K562 (cell line): ENCODE data around the gene B3GALT6. TPM values are rescaled to one million over a fixed set of nuclear protein-coding genes. Genes with fewer than 3 reads are reported as not detected.

Experiments
- ATAC-seq: fragments of 200-7000 bp; cut with Tn5 transposase; 3 replicates; pipeline ENCODE4 v1.9.1; 2020; ENCODE audit warnings: moderate library complexity
- BruUV-seq: library from RNA; stranded (reverse); fragments of 400-500 nt; replicated peaks from 2 replicates; lab custom pipeline; 2021; lab: Mats Ljungman, UMichigan
- CTCF ChIA-PET: fragments of 300-600 bp; formaldehyde crosslinking; extraction: SDS; loops from one replicate; lab custom pipeline; 2021; ENCODE audit warnings: low intra/inter-chr PET ratio; lab: Yijun Ruan, JAX
- POLR2A ChIA-PET: fragments of 300-600, 350-650 bp; sonication (Branson Sonifier 250); formaldehyde crosslinking; extraction: SDS; loops from one replicate; lab custom pipeline; 2021; ENCODE audit warnings: antibody characterized with exemption, inconsistent platforms; lab: Yijun Ruan, JAX
- DNase-seq, 4 experiments: peaks; one replicate each; pipeline versions ENCODE4 v3.0.0 to v3.0.0-alpha.2; 2011 to 2018; ENCODE audit warnings: low spot score in 3 of 4, mixed read lengths in 3 of 4; ENCODE audit errors: extremely low read depth in 1 of 4
- FAIRE-seq: peaks from 2 replicates; lab custom pipeline; 2011; peaks lifted over from hg19 to GRCh38; lab: Jason Lieb, UNC
- H2AFZ ChIP-seq: 2 replicates; pipeline ENCODE4 v1.6.0; 2011; ENCODE audit warnings: low read depth, low read length, control low read depth, inconsistent platforms
- H3K27ac ChIP-seq: fragments of 200-600 bp; 3 replicates; pipeline ENCODE4 v1.8.0; 2011; ENCODE audit warnings: low read depth, mild to moderate bottlenecking, control low read depth, inconsistent platforms, low read length, moderate library complexity, mixed read lengths; ENCODE audit errors: extremely low read depth
- H3K27me3 ChIP-seq, 2 experiments: fragments of 300-600 bp in 1 of 2; 2 replicates in 1 of 2; 3 replicates in 1 of 2; pipeline versions ENCODE4 v1.6.0 to v1.8.0; 2011; ENCODE audit warnings: inconsistent platforms in 2 of 2, low read length in 2 of 2, mild to moderate bottlenecking in 1 of 2, mixed read lengths in 1 of 2, moderate library complexity in 1 of 2; ENCODE audit not compliant: control insufficient read depth in 2 of 2, insufficient read depth in 2 of 2
- H3K36me3 ChIP-seq: fragments of 300-600 bp; 3 replicates; pipeline ENCODE4 v1.8.0; 2011; ENCODE audit warnings: mild to moderate bottlenecking, low read length, inconsistent platforms; ENCODE audit not compliant: control insufficient read depth, insufficient read depth
- H3K4me1 ChIP-seq, 2 experiments: fragments of 200-600 bp in 1 of 2; replicated peaks in 1 of 2; 2 replicates in 1 of 2; 3 replicates in 1 of 2; pipeline versions ENCODE4 v1.5.1 to v1.8.0; 2011; ENCODE audit warnings: inconsistent platforms in 2 of 2, low read length in 2 of 2, mild to moderate bottlenecking in 1 of 2, mixed read lengths in 1 of 2, moderate library complexity in 1 of 2; ENCODE audit not compliant: control insufficient read depth in 2 of 2, insufficient read depth in 2 of 2
- H3K4me2 ChIP-seq: 2 replicates; pipeline ENCODE4 v1.6.1; 2011; ENCODE audit warnings: low read length, control low read depth, inconsistent platforms, mixed read lengths; ENCODE audit not compliant: insufficient read depth
- H3K4me3 ChIP-seq: fragments of 200-600 bp; sonication (generic), shearing (Covaris generic); 2 replicates; pipeline ENCODE4 v1.5.1; 2016; ENCODE audit warnings: control low read depth, inconsistent platforms
- H3K79me2 ChIP-seq: fragments of 200-600 bp; 3 replicates; pipeline ENCODE4 v1.8.0; 2011; ENCODE audit warnings: low read length, inconsistent platforms; ENCODE audit not compliant: control insufficient read depth, insufficient read depth
- H3K9ac ChIP-seq, 2 experiments: 2 replicates each; pipeline versions ENCODE4 v1.6.0 to v1.6.1; 2011; ENCODE audit warnings: low read depth in 2 of 2, low read length in 2 of 2, control low read depth in 1 of 2, inconsistent platforms in 1 of 2, mild to moderate bottlenecking in 1 of 2, mixed read lengths in 1 of 2; ENCODE audit not compliant: insufficient read depth in 1 of 2
- H3K9me1 ChIP-seq: one replicate; pipeline ENCODE4 v1.6.0; 2011; ENCODE audit warnings: inconsistent platforms, mild to moderate bottlenecking, low read length, moderate library complexity; ENCODE audit not compliant: control insufficient read depth, insufficient read depth
- H3K9me3 ChIP-seq: replicated peaks from 2 replicates; pipeline ENCODE4 v1.5.1; 2011; ENCODE audit warnings: low read depth, low read length, inconsistent platforms; ENCODE audit not compliant: control insufficient read depth, insufficient read depth
- H4K20me1 ChIP-seq: replicated peaks from 2 replicates; pipeline ENCODE4 v1.6.1; 2011; ENCODE audit warnings: low read length, inconsistent platforms, mixed read lengths; ENCODE audit not compliant: control insufficient read depth, insufficient read depth
- CCNT2 ChIP-seq: IDR thresholded peaks from 2 replicates; pipeline ENCODE4 v1.6.1; 2011; ENCODE audit warnings: borderline replicate concordance, low read depth, mild to moderate bottlenecking, moderate library complexity, mixed read lengths, low read length; ENCODE audit not compliant: insufficient read length; ENCODE audit errors: extremely low read depth
- HMGN3 ChIP-seq: IDR thresholded peaks from 2 replicates; pipeline ENCODE4 v1.6.1; 2011; ENCODE audit warnings: borderline replicate concordance, low read depth, mild to moderate bottlenecking, mixed read lengths, low read length; ENCODE audit not compliant: insufficient read length; ENCODE audit errors: extremely low read depth
- HNRNPL ChIP-seq: fragments of 200-400 bp; formaldehyde crosslinking; IDR thresholded peaks from 2 replicates; pipeline ENCODE4 v1.6.1; 2017; ENCODE audit warnings: low read depth, mild to moderate bottlenecking, low read length
- WGBS: fragments of 100-300 bp; shearing (Covaris generic); methylation state at CpG from one replicate; pipeline ENCODE4 v1.1.6; 2016; ENCODE audit warnings: low coverage, mixed read lengths; ENCODE audit not compliant: insufficient coverage; ENCODE audit errors: missing lambda C conversion rate; 5-methylcytosine and 5-hydroxymethylcytosine counted together
- in situ Hi-C: fragments of 300-500 bp; cut with MboI; formaldehyde crosslinking; loops from 4 replicates; pipeline ENCODE4 v1.15.0; 2018; ENCODE audit warnings: inconsistent platforms, mixed read lengths
- intact Hi-C: fragments of 100-400 bp; cut with micrococcal nuclease; formaldehyde crosslinking; loops from 2 replicates; pipeline ENCODE4 v1.14.2; 2022
- polyA plus RNA-seq, 8 experiments: library from polyadenylated mRNA; depleted of rRNA in 4 of 8; stranded (reverse) in 5 of 8; unstranded in 3 of 8; fragments of >200 nt; fragmentation: Nextera tagmentation in 2 of 8; fragmentation: Illumina TruSeq in 1 of 8; extraction: Ambion mirVana in 2 of 8; extraction: Trizol in 1 of 8; gene quantifications; 2 replicates each; pipeline versions ENCODE4 v1.2.1 to v1.2.3, GENCODE V29; 2011 to 2014; ENCODE audit warnings: inconsistent platforms in 1 of 8, missing spikeins in 1 of 8
- total RNA-seq, 7 experiments: library from RNA; depleted of rRNA in 6 of 7; stranded (reverse); fragments of >200 nt in 6 of 7; fragmentation: Illumina TruSeq in 2 of 7; extraction: Trizol in 2 of 7; gene quantifications; 2 replicates each; pipeline versions ENCODE4 v1.2.1 to v1.2.3, GENCODE V29; 2011 to 2021; ENCODE audit warnings: low replicate concordance in 1 of 7

The B3GALT6 gene
- total and polyA plus RNA-seq, 9 of the 15 experiments (the other 6 are each of a cell fraction or from before 2014, with no cell fraction given): 0.68 to 29.8 (median 9.9) TPM

- Histone ChIP-seq H3K27ac (no peak overlapping the region), H3K4me1 (peaks cover 10 to 73% of the 10 kb centered on the region in 2 experiments), H3K4me2 (no peak overlapping the region), H3K9me3 (no peaks in the 10 kb centered on the region), H3K79me2 (no peaks in the 10 kb centered on the region), H3K27me3 (peaks cover 14 to 31% of the 10 kb centered on the region in 2 experiments; a peak in 4 of 5 replicates), H3K9ac (no peak overlapping the region; a peak in 1 of 4 replicates), H3K9me1 (no peaks in the 10 kb centered on the region), H4K20me1 (no peaks in the 10 kb centered on the region), H3K36me3 (no peaks in the 10 kb centered on the region), H2AFZ (no peak overlapping the region), H3K4me3 (no peak overlapping the region)
- intact Hi-C loops (no loop called here), in situ Hi-C loops (no loop called here)
- FAIRE-seq (no peak), ATAC-seq (no peak), DNase-seq (no peak)
- TF ChIP-seq HMGN3: peak; percentile 14
- no peak for TF ChIP-seq CCNT2
- TF ChIP-seq HNRNPL: 0 out of 2 replicates have a peak, but pooled peaks have one; percentile 18
- 48% methylated on average over 33 of the region's 39 CpGs for WGBS
- ChIA-PET CTCF (no interaction called here), POLR2A (interaction anchor here (0.5 to 1.0 kb wide), 2 partner anchors 27 to 81 kb away, joined by 3 to 4 read pairs; no protein-coding TSS in a partner anchor)
- no TSS peak for BruUV-seq
Measured at GRCh38 chr1:1182491-1183220, 49.4 kb upstream of the B3GALT6 start.
